Raji (cell line): Measurements from ENCODE around the gene OR9G4.

Source experiments
- POLR2A ChIP-seq: IDR thresholded peaks from 2 replicates; pipeline ENCODE4 v1.6.1; 2011; ENCODE audit warnings: low read depth, low read length, control low read depth; ENCODE audit not compliant: insufficient read depth

The OR9G4 gene

GRCh38 chr11:56748597-56748996, at the start of gene OR9G4:
TSS of gene OR9G4 (minus strand) at chr11:56748697. CDS start at chr11:56743766, 4,931 bp downstream.
- TF ChIP-seq POLR2A, result no peak

- no peak for TF ChIP-seq POLR2A
These were observed 35.0 kb upstream of the OR9G4 start for GRCh38 chr11:56783448-56784041.

- TF ChIP-seq POLR2A, result no peak
These were observed 33.8 kb upstream of the OR9G4 start for GRCh38 chr11:56782167-56782847.

GRCh38 chr11:56776809-56777208, 28.3 kb upstream of the OR9G4 start:
- TF ChIP-seq POLR2A, result no peak

GRCh38 chr11:56764976-56765375, 16.5 kb upstream of the OR9G4 start:
- no peak for TF ChIP-seq POLR2A

- TF ChIP-seq POLR2A, result no peak
These were observed 3.0 kb upstream of the OR9G4 start for GRCh38 chr11:56751480-56751879.

GRCh38 chr11:56750190-56750589, 1.7 kb upstream of the OR9G4 start:
- TF ChIP-seq POLR2A, result no peak

- TF ChIP-seq POLR2A, result no peak
These were observed 7.6 kb downstream of the OR9G4 start for GRCh38 chr11:56740886-56741285.

GRCh38 chr11:56740107-56740506, 8.4 kb downstream of the OR9G4 start:
- no peak for TF ChIP-seq POLR2A

- no peak for TF ChIP-seq POLR2A
These were observed 28.0 kb downstream of the OR9G4 start for GRCh38 chr11:56720513-56720912.

GRCh38 chr11:56716379-56716854, 32.1 kb downstream of the OR9G4 start:
- no peak for TF ChIP-seq POLR2A

GRCh38 chr11:56714206-56714605, 34.3 kb downstream of the OR9G4 start:
- no peak for TF ChIP-seq POLR2A

- TF ChIP-seq POLR2A, result no peak
These were observed 42.0 kb downstream of the OR9G4 start for GRCh38 chr11:56706486-56706885.

- no peak for TF ChIP-seq POLR2A
These were observed 42.6 kb downstream of the OR9G4 start for GRCh38 chr11:56705784-56706396.

- TF ChIP-seq POLR2A, result no peak
These were observed 47.5 kb downstream of the OR9G4 start for GRCh38 chr11:56700914-56701485.
